K562 (cell line): ENCODE measurements around the gene DKKL1. TPM values are rescaled to one million over a fixed set of nuclear protein-coding genes. Genes with fewer than 3 reads are reported as not detected.

Source experiments
- ATAC-seq: fragments of 200-7000 bp; cut with Tn5 transposase; 3 replicates; pipeline ENCODE4 v1.9.1; 2020; ENCODE audit warnings: moderate library complexity
- BruUV-seq: library from RNA; stranded (reverse); fragments of 400-500 nt; replicated peaks from 2 replicates; lab custom pipeline; 2021; lab: Mats Ljungman, UMichigan
- CTCF ChIA-PET: fragments of 300-600 bp; formaldehyde crosslinking; extraction: SDS; loops from one replicate; lab custom pipeline; 2021; ENCODE audit warnings: low intra/inter-chr PET ratio; lab: Yijun Ruan, JAX
- POLR2A ChIA-PET: fragments of 300-600, 350-650 bp; sonication (Branson Sonifier 250); formaldehyde crosslinking; extraction: SDS; loops from one replicate; lab custom pipeline; 2021; ENCODE audit warnings: antibody characterized with exemption, inconsistent platforms; lab: Yijun Ruan, JAX
- DNase-seq, 4 experiments: peaks; one replicate each; pipeline versions ENCODE4 v3.0.0 to v3.0.0-alpha.2; 2011 to 2018; ENCODE audit warnings: low spot score in 3 of 4, mixed read lengths in 3 of 4; ENCODE audit errors: extremely low read depth in 1 of 4
- FAIRE-seq: peaks from 2 replicates; lab custom pipeline; 2011; peaks lifted over from hg19 to GRCh38; lab: Jason Lieb, UNC
- H2AFZ ChIP-seq: 2 replicates; pipeline ENCODE4 v1.6.0; 2011; ENCODE audit warnings: low read depth, low read length, control low read depth, inconsistent platforms
- H3K27ac ChIP-seq: fragments of 200-600 bp; 3 replicates; pipeline ENCODE4 v1.8.0; 2011; ENCODE audit warnings: low read depth, mild to moderate bottlenecking, control low read depth, inconsistent platforms, low read length, moderate library complexity, mixed read lengths; ENCODE audit errors: extremely low read depth
- H3K27me3 ChIP-seq, 2 experiments: fragments of 300-600 bp in 1 of 2; 2 replicates in 1 of 2; 3 replicates in 1 of 2; pipeline versions ENCODE4 v1.6.0 to v1.8.0; 2011; ENCODE audit warnings: inconsistent platforms in 2 of 2, low read length in 2 of 2, mild to moderate bottlenecking in 1 of 2, mixed read lengths in 1 of 2, moderate library complexity in 1 of 2; ENCODE audit not compliant: control insufficient read depth in 2 of 2, insufficient read depth in 2 of 2
- H3K36me3 ChIP-seq: fragments of 300-600 bp; 3 replicates; pipeline ENCODE4 v1.8.0; 2011; ENCODE audit warnings: mild to moderate bottlenecking, low read length, inconsistent platforms; ENCODE audit not compliant: control insufficient read depth, insufficient read depth
- H3K4me1 ChIP-seq, 2 experiments: fragments of 200-600 bp in 1 of 2; replicated peaks in 1 of 2; 2 replicates in 1 of 2; 3 replicates in 1 of 2; pipeline versions ENCODE4 v1.5.1 to v1.8.0; 2011; ENCODE audit warnings: inconsistent platforms in 2 of 2, low read length in 2 of 2, mild to moderate bottlenecking in 1 of 2, mixed read lengths in 1 of 2, moderate library complexity in 1 of 2; ENCODE audit not compliant: control insufficient read depth in 2 of 2, insufficient read depth in 2 of 2
- H3K4me2 ChIP-seq: 2 replicates; pipeline ENCODE4 v1.6.1; 2011; ENCODE audit warnings: low read length, control low read depth, inconsistent platforms, mixed read lengths; ENCODE audit not compliant: insufficient read depth
- H3K4me3 ChIP-seq: fragments of 200-600 bp; sonication (generic), shearing (Covaris generic); 2 replicates; pipeline ENCODE4 v1.5.1; 2016; ENCODE audit warnings: control low read depth, inconsistent platforms
- H3K79me2 ChIP-seq: fragments of 200-600 bp; 3 replicates; pipeline ENCODE4 v1.8.0; 2011; ENCODE audit warnings: low read length, inconsistent platforms; ENCODE audit not compliant: control insufficient read depth, insufficient read depth
- H3K9ac ChIP-seq, 2 experiments: 2 replicates each; pipeline versions ENCODE4 v1.6.0 to v1.6.1; 2011; ENCODE audit warnings: low read depth in 2 of 2, low read length in 2 of 2, control low read depth in 1 of 2, inconsistent platforms in 1 of 2, mild to moderate bottlenecking in 1 of 2, mixed read lengths in 1 of 2; ENCODE audit not compliant: insufficient read depth in 1 of 2
- H3K9me1 ChIP-seq: one replicate; pipeline ENCODE4 v1.6.0; 2011; ENCODE audit warnings: inconsistent platforms, mild to moderate bottlenecking, low read length, moderate library complexity; ENCODE audit not compliant: control insufficient read depth, insufficient read depth
- H3K9me3 ChIP-seq: replicated peaks from 2 replicates; pipeline ENCODE4 v1.5.1; 2011; ENCODE audit warnings: low read depth, low read length, inconsistent platforms; ENCODE audit not compliant: control insufficient read depth, insufficient read depth
- H4K20me1 ChIP-seq: replicated peaks from 2 replicates; pipeline ENCODE4 v1.6.1; 2011; ENCODE audit warnings: low read length, inconsistent platforms, mixed read lengths; ENCODE audit not compliant: control insufficient read depth, insufficient read depth
- BRD9 ChIP-seq: fragments of 450-650 bp; IDR thresholded peaks from 2 replicates; pipeline ENCODE4 v1.6.1; 2018; ENCODE audit warnings: low read depth; ENCODE audit not compliant: partially characterized antibody
- CHCHD3 ChIP-seq: fragments of 250-450 bp; sonication (Bioruptor Pico); IDR thresholded peaks from 2 replicates; pipeline ENCODE4 v2.1.2; 2022; ENCODE audit warnings: mild to moderate bottlenecking
- COPS2 ChIP-seq: fragments of 450-650 bp; conservative IDR thresholded peaks from 2 replicates; pipeline ENCODE4 v1.6.1; 2016; ENCODE audit warnings: mild to moderate bottlenecking, moderate library complexity
- CREB5 ChIP-seq: fragments of 250-450 bp; sonication (Bioruptor Pico); IDR thresholded peaks from 2 replicates; pipeline ENCODE4 v1.5.0; 2020; ENCODE audit warnings: mild to moderate bottlenecking
- CTBP1 ChIP-seq: fragments of 450-650 bp; IDR thresholded peaks from 2 replicates; pipeline ENCODE4 v1.6.1; 2016; ENCODE audit warnings: borderline replicate concordance
- DNMT1 ChIP-seq: fragments of 450-650 bp; IDR thresholded peaks from 2 replicates; pipeline ENCODE4 v1.6.1; 2016; ENCODE audit warnings: antibody characterized with exemption, mild to moderate bottlenecking
- E2F6 ChIP-seq, 2 experiments: IDR thresholded peaks; 2 replicates each; pipeline ENCODE4 v1.6.1; 2011; ENCODE audit warnings: borderline replicate concordance in 1 of 2, control low read depth in 1 of 2, low read depth in 1 of 2, low read length in 1 of 2, mild to moderate bottlenecking in 1 of 2, mixed read lengths in 1 of 2, moderate library complexity in 1 of 2; ENCODE audit not compliant: insufficient read depth in 1 of 2, insufficient read length in 1 of 2, poor library complexity in 1 of 2, severe bottlenecking in 1 of 2; ENCODE audit errors: extremely low read depth in 1 of 2
- ETV1 ChIP-seq: fragments of 450-650 bp; conservative IDR thresholded peaks from 2 replicates; pipeline ENCODE4 v1.6.1; 2016; ENCODE audit warnings: missing genetic modification characterization, control low read depth, low read depth, missing compliant biosample characterization
- FOXA1 ChIP-seq: fragments of 450-650 bp; IDR thresholded peaks from 2 replicates; pipeline ENCODE4 v1.6.1; 2016; ENCODE audit warnings: mild to moderate bottlenecking, borderline replicate concordance
- NUFIP1 ChIP-seq: fragments of 450-650 bp; IDR thresholded peaks from 2 replicates; pipeline ENCODE4 v1.6.1; 2018; ENCODE audit not compliant: partially characterized antibody
- RBM39 ChIP-seq: fragments of 200-400 bp; formaldehyde crosslinking; optimal IDR thresholded peaks from 2 replicates; pipeline ENCODE3; 2018; ENCODE audit warnings: low read depth, low read length
- RNF2 ChIP-seq: sonication (generic); IDR thresholded peaks from 2 replicates; pipeline ENCODE4 v1.6.1; 2016
- ZBTB11 ChIP-seq, 3 experiments: fragments of 200-800 bp in 1 of 3; fragments of 250-450 bp in 1 of 3; fragments of 450-650 bp in 1 of 3; sonication (Bioruptor Pico) in 1 of 3; sonication (Bioruptor generic) in 1 of 3; formaldehyde crosslinking in 1 of 3; IDR thresholded peaks; 2 replicates each; pipeline versions ENCODE4 v1.6.1 to v1.8.0; 2016 to 2022; ENCODE audit warnings: mild to moderate bottlenecking in 2 of 3, missing genetic modification characterization in 2 of 3, missing compliant biosample characterization in 1 of 3, moderate library complexity in 1 of 3
- ZNF23 ChIP-seq: fragments of 250-450 bp; sonication (Bioruptor Pico); IDR thresholded peaks from 2 replicates; pipeline ENCODE4 v1.4.0; 2020; ENCODE audit warnings: mild to moderate bottlenecking
- ZNF780A ChIP-seq: fragments of 250-450 bp; sonication (Bioruptor Pico); IDR thresholded peaks from 2 replicates; pipeline ENCODE4 v1.5.0; 2021; ENCODE audit warnings: mild to moderate bottlenecking
- WGBS: fragments of 100-300 bp; shearing (Covaris generic); methylation state at CpG from one replicate; pipeline ENCODE4 v1.1.6; 2016; ENCODE audit warnings: low coverage, mixed read lengths; ENCODE audit not compliant: insufficient coverage; ENCODE audit errors: missing lambda C conversion rate; 5-methylcytosine and 5-hydroxymethylcytosine counted together
- in situ Hi-C: fragments of 300-500 bp; cut with MboI; formaldehyde crosslinking; loops from 4 replicates; pipeline ENCODE4 v1.15.0; 2018; ENCODE audit warnings: inconsistent platforms, mixed read lengths
- intact Hi-C: fragments of 100-400 bp; cut with micrococcal nuclease; formaldehyde crosslinking; loops from 2 replicates; pipeline ENCODE4 v1.14.2; 2022
- polyA plus RNA-seq, 8 experiments: library from polyadenylated mRNA; depleted of rRNA in 4 of 8; stranded (reverse) in 5 of 8; unstranded in 3 of 8; fragments of >200 nt; fragmentation: Nextera tagmentation in 2 of 8; fragmentation: Illumina TruSeq in 1 of 8; extraction: Ambion mirVana in 2 of 8; extraction: Trizol in 1 of 8; gene quantifications; 2 replicates each; pipeline versions ENCODE4 v1.2.1 to v1.2.3, GENCODE V29; 2011 to 2014; ENCODE audit warnings: inconsistent platforms in 1 of 8, missing spikeins in 1 of 8
- total RNA-seq, 7 experiments: library from RNA; depleted of rRNA in 6 of 7; stranded (reverse); fragments of >200 nt in 6 of 7; fragmentation: Illumina TruSeq in 2 of 7; extraction: Trizol in 2 of 7; gene quantifications; 2 replicates each; pipeline versions ENCODE4 v1.2.1 to v1.2.3, GENCODE V29; 2011 to 2021; ENCODE audit warnings: low replicate concordance in 1 of 7

Gene DKKL1
- total and polyA plus RNA-seq, 9 of the 15 experiments (the other 6 are each of a cell fraction or from before 2014, with no cell fraction given): 0.15 to 1.7 (median 0.52) TPM

- Histone ChIP-seq H3K79me2 (no peaks in the 10 kb centered on the region), H3K27ac (peak overlapping the region; percentile 54), H3K9ac (peak overlapping the region; percentile 35 to 75; a peak in 3 of 4 replicates), H3K9me1 (no peaks in the 10 kb centered on the region), H3K27me3 (no peaks in the 10 kb centered on the region), H3K4me2 (peak overlapping the region; percentile 33), H3K4me3 (no peak overlapping the region), H3K4me1 (peaks cover 26 to 40% of the 10 kb centered on the region in 2 experiments), H3K9me3 (no peaks in the 10 kb centered on the region), H2AFZ (peak overlapping the region; percentile 78), H3K36me3 (no peaks in the 10 kb centered on the region), H4K20me1 (no peaks in the 10 kb centered on the region)
- ATAC-seq (peak; percentile 66), FAIRE-seq (peak; percentile 86), DNase-seq (peak in 1 of 4 experiments; percentile 57)
- BruUV-seq: no TSS peak
- POLR2A ChIA-PET: interaction anchor here (1.1 to 2.1 kb wide), 3 partner anchors 9 to 34 kb away, joined by 4 to 14 read pairs (median 5); partner anchors contain the start of gene GFY
- CTCF ChIA-PET: no interaction called here
- in situ Hi-C loops: no loop called here
- intact Hi-C loops: no loop called here
- WGBS: 35% methylated on average over 5 of the region's 5 CpGs
- TF ChIP-seq BRD9 (no peak), CREB5 (CRISPR knock-in tag) (no peak), RBM39 (no peak), COPS2 (no peak), FOXA1 (no peak), CHCHD3 (CRISPR knock-in tag) (no peak), NUFIP1 (no peak), ZNF780A (CRISPR knock-in tag) (no peak), ZNF23 (CRISPR knock-in tag) (no peak), ETV1 (peak; percentile 26; the same call in 1 of the 2 replicates), RNF2 (no peak), ZBTB11 (CRISPR knock-in tag; IDR thresholded peaks at IDR 0.05) (no peak), CTBP1 (peak; percentile 20; the same call in 1 of the 2 replicates), E2F6 (IDR thresholded peaks at IDR 0.05; ENCODE audit: borderline replicate concordance in 1 of 2, extremely low read depth in 1 of 2, insufficient read depth in 1 of 2, insufficient read length in 1 of 2, low read depth in 1 of 2, low read length in 1 of 2, poor library complexity in 1 of 2, severe bottlenecking in 1 of 2) (no peak), DNMT1 (no peak)
Observed at GRCh38 chr19:49409441-49410029, 45.9 kb downstream of the DKKL1 start.
